K562 (cell line): ENCODE measurements around the gene CABP4. TPM values are rescaled to one million over a fixed set of nuclear protein-coding genes. Genes with fewer than 3 reads are reported as not detected.

Experiments
- ATAC-seq: fragments of 200-7000 bp; cut with Tn5 transposase; 3 replicates; pipeline ENCODE4 v1.9.1; 2020; ENCODE audit warnings: moderate library complexity
- BruUV-seq: library from RNA; stranded (reverse); fragments of 400-500 nt; replicated peaks from 2 replicates; lab custom pipeline; 2021; lab: Mats Ljungman, UMichigan
- CTCF ChIA-PET: fragments of 300-600 bp; formaldehyde crosslinking; extraction: SDS; loops from one replicate; lab custom pipeline; 2021; ENCODE audit warnings: low intra/inter-chr PET ratio; lab: Yijun Ruan, JAX
- POLR2A ChIA-PET: fragments of 300-600, 350-650 bp; sonication (Branson Sonifier 250); formaldehyde crosslinking; extraction: SDS; loops from one replicate; lab custom pipeline; 2021; ENCODE audit warnings: antibody characterized with exemption, inconsistent platforms; lab: Yijun Ruan, JAX
- DNase-seq, 4 experiments: peaks; one replicate each; pipeline versions ENCODE4 v3.0.0 to v3.0.0-alpha.2; 2011 to 2018; ENCODE audit warnings: low spot score in 3 of 4, mixed read lengths in 3 of 4; ENCODE audit errors: extremely low read depth in 1 of 4
- FAIRE-seq: peaks from 2 replicates; lab custom pipeline; 2011; peaks lifted over from hg19 to GRCh38; lab: Jason Lieb, UNC
- H2AFZ ChIP-seq: 2 replicates; pipeline ENCODE4 v1.6.0; 2011; ENCODE audit warnings: low read depth, low read length, control low read depth, inconsistent platforms
- H3K27ac ChIP-seq: fragments of 200-600 bp; 3 replicates; pipeline ENCODE4 v1.8.0; 2011; ENCODE audit warnings: low read depth, mild to moderate bottlenecking, control low read depth, inconsistent platforms, low read length, moderate library complexity, mixed read lengths; ENCODE audit errors: extremely low read depth
- H3K27me3 ChIP-seq, 2 experiments: fragments of 300-600 bp in 1 of 2; 2 replicates in 1 of 2; 3 replicates in 1 of 2; pipeline versions ENCODE4 v1.6.0 to v1.8.0; 2011; ENCODE audit warnings: inconsistent platforms in 2 of 2, low read length in 2 of 2, mild to moderate bottlenecking in 1 of 2, mixed read lengths in 1 of 2, moderate library complexity in 1 of 2; ENCODE audit not compliant: control insufficient read depth in 2 of 2, insufficient read depth in 2 of 2
- H3K36me3 ChIP-seq: fragments of 300-600 bp; 3 replicates; pipeline ENCODE4 v1.8.0; 2011; ENCODE audit warnings: mild to moderate bottlenecking, low read length, inconsistent platforms; ENCODE audit not compliant: control insufficient read depth, insufficient read depth
- H3K4me1 ChIP-seq, 2 experiments: fragments of 200-600 bp in 1 of 2; replicated peaks in 1 of 2; 2 replicates in 1 of 2; 3 replicates in 1 of 2; pipeline versions ENCODE4 v1.5.1 to v1.8.0; 2011; ENCODE audit warnings: inconsistent platforms in 2 of 2, low read length in 2 of 2, mild to moderate bottlenecking in 1 of 2, mixed read lengths in 1 of 2, moderate library complexity in 1 of 2; ENCODE audit not compliant: control insufficient read depth in 2 of 2, insufficient read depth in 2 of 2
- H3K4me2 ChIP-seq: 2 replicates; pipeline ENCODE4 v1.6.1; 2011; ENCODE audit warnings: low read length, control low read depth, inconsistent platforms, mixed read lengths; ENCODE audit not compliant: insufficient read depth
- H3K4me3 ChIP-seq: fragments of 200-600 bp; sonication (generic), shearing (Covaris generic); 2 replicates; pipeline ENCODE4 v1.5.1; 2016; ENCODE audit warnings: control low read depth, inconsistent platforms
- H3K79me2 ChIP-seq: fragments of 200-600 bp; 3 replicates; pipeline ENCODE4 v1.8.0; 2011; ENCODE audit warnings: low read length, inconsistent platforms; ENCODE audit not compliant: control insufficient read depth, insufficient read depth
- H3K9ac ChIP-seq, 2 experiments: 2 replicates each; pipeline versions ENCODE4 v1.6.0 to v1.6.1; 2011; ENCODE audit warnings: low read depth in 2 of 2, low read length in 2 of 2, control low read depth in 1 of 2, inconsistent platforms in 1 of 2, mild to moderate bottlenecking in 1 of 2, mixed read lengths in 1 of 2; ENCODE audit not compliant: insufficient read depth in 1 of 2
- H3K9me1 ChIP-seq: one replicate; pipeline ENCODE4 v1.6.0; 2011; ENCODE audit warnings: inconsistent platforms, mild to moderate bottlenecking, low read length, moderate library complexity; ENCODE audit not compliant: control insufficient read depth, insufficient read depth
- H3K9me3 ChIP-seq: replicated peaks from 2 replicates; pipeline ENCODE4 v1.5.1; 2011; ENCODE audit warnings: low read depth, low read length, inconsistent platforms; ENCODE audit not compliant: control insufficient read depth, insufficient read depth
- H4K20me1 ChIP-seq: replicated peaks from 2 replicates; pipeline ENCODE4 v1.6.1; 2011; ENCODE audit warnings: low read length, inconsistent platforms, mixed read lengths; ENCODE audit not compliant: control insufficient read depth, insufficient read depth
- CBFA2T3 ChIP-seq: fragments of 450-650 bp; IDR thresholded peaks from 2 replicates; pipeline ENCODE4 v1.6.1; 2017
- CHD1 ChIP-seq: fragments of 200-600 bp; sonication (generic); IDR thresholded peaks from one replicate; pipeline ENCODE4 v1.6.1; 2012; ENCODE audit warnings: mild to moderate bottlenecking, moderate library complexity, low read length, inconsistent platforms
- EP400 ChIP-seq: fragments of 450-650 bp; IDR thresholded peaks from 2 replicates; pipeline ENCODE4 v1.6.1; 2017; ENCODE audit warnings: antibody characterized with exemption, mild to moderate bottlenecking, moderate library complexity
- FOXJ3 ChIP-seq: sonication (generic); formaldehyde crosslinking; IDR thresholded peaks from 2 replicates; pipeline ENCODE4 v1.4.0; 2020; ENCODE audit warnings: mild to moderate bottlenecking, missing genetic modification reagents
- LCOR ChIP-seq: sonication (generic); formaldehyde crosslinking; IDR thresholded peaks from 2 replicates; pipeline ENCODE4 v1.8.0; 2022; ENCODE audit warnings: mild to moderate bottlenecking, missing genetic modification reagents
- MIER1 ChIP-seq: fragments of 450-650 bp; IDR thresholded peaks from 2 replicates; pipeline ENCODE4 v1.6.1; 2016; ENCODE audit warnings: antibody characterized with exemption, mild to moderate bottlenecking, low read depth
- POLR3A ChIP-seq: IDR thresholded peaks from 2 replicates; pipeline ENCODE4 v1.6.1; 2011; ENCODE audit warnings: borderline replicate concordance, mild to moderate bottlenecking, moderate library complexity; ENCODE audit not compliant: insufficient read length, insufficient read depth; ENCODE audit errors: extremely low read depth
- TSC22D4 ChIP-seq: fragments of 450-650 bp; IDR thresholded peaks from 2 replicates; pipeline ENCODE4 v1.6.1; 2016; ENCODE audit warnings: missing genetic modification characterization, missing biosample characterization, control low read depth
- WGBS: fragments of 100-300 bp; shearing (Covaris generic); methylation state at CpG from one replicate; pipeline ENCODE4 v1.1.6; 2016; ENCODE audit warnings: low coverage, mixed read lengths; ENCODE audit not compliant: insufficient coverage; ENCODE audit errors: missing lambda C conversion rate; 5-methylcytosine and 5-hydroxymethylcytosine counted together
- in situ Hi-C: fragments of 300-500 bp; cut with MboI; formaldehyde crosslinking; loops from 4 replicates; pipeline ENCODE4 v1.15.0; 2018; ENCODE audit warnings: inconsistent platforms, mixed read lengths
- intact Hi-C: fragments of 100-400 bp; cut with micrococcal nuclease; formaldehyde crosslinking; loops from 2 replicates; pipeline ENCODE4 v1.14.2; 2022
- polyA plus RNA-seq, 8 experiments: library from polyadenylated mRNA; depleted of rRNA in 4 of 8; stranded (reverse) in 5 of 8; unstranded in 3 of 8; fragments of >200 nt; fragmentation: Nextera tagmentation in 2 of 8; fragmentation: Illumina TruSeq in 1 of 8; extraction: Ambion mirVana in 2 of 8; extraction: Trizol in 1 of 8; gene quantifications; 2 replicates each; pipeline versions ENCODE4 v1.2.1 to v1.2.3, GENCODE V29; 2011 to 2014; ENCODE audit warnings: inconsistent platforms in 1 of 8, missing spikeins in 1 of 8
- total RNA-seq, 7 experiments: library from RNA; depleted of rRNA in 6 of 7; stranded (reverse); fragments of >200 nt in 6 of 7; fragmentation: Illumina TruSeq in 2 of 7; extraction: Trizol in 2 of 7; gene quantifications; 2 replicates each; pipeline versions ENCODE4 v1.2.1 to v1.2.3, GENCODE V29; 2011 to 2021; ENCODE audit warnings: low replicate concordance in 1 of 7
- TF ChIP-seq, protein P1 (sequence below): sonication (generic); formaldehyde crosslinking; IDR thresholded peaks from 2 replicates; pipeline ENCODE4 v1.8.0; 2023; ENCODE audit warnings: missing genetic modification reagents, mild to moderate bottlenecking, borderline replicate concordance
- TF ChIP-seq, protein P2 (sequence below), 2 experiments: fragments of 450-650 bp; IDR thresholded peaks; 2 replicates each; pipeline ENCODE4 v1.6.1; 2018; ENCODE audit warnings: mild to moderate bottlenecking in 2 of 2, low read depth in 1 of 2; ENCODE audit not compliant: partially characterized antibody in 2 of 2

The CABP4 gene
- total and polyA plus RNA-seq, 9 of the 15 experiments (the other 6 are each of a cell fraction or from before 2014, with no cell fraction given): 0.11 TPM; not detected in 8

DNA sequence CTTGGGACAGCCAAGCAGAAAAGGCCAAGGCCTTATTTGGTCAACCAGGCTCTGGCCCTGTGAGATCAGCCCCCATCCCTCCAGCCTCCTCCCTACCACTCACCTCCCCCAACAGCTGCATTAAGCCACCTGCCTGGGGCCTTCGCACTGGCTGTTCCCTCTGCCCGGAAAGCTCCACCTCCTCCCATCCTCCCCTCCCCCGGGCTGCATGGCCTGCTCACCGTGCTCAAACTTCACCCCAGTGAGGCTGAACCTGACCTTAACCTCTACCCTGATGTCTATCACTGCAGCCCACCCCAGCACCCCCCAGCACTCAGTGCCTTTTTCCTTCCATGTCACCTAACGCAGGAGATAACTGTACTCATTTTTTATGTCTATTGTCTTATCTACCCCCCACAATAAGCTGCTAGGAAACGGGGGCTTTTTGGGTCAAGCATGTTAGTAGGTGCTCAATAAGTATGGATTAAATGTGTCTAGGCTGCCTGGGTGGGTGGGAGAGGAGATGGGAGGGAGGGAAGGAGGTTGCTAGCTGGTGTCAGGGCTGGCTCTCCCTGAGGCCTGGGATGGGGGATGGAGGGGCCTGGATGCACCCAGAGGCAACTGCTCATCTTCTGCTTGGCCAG, 18.6 kb upstream of the CABP4 start:
- peaks cover 16 to 87% of the 10 kb centered on the region in 2 experiments for H3K4me1 ChIP-seq
- 12% methylated on average over 6 of the region's 6 CpGs for WGBS
- peaks cover 4% of the 10 kb centered on the region for H3K9me1 ChIP-seq
- ATAC-seq (peak; percentile 79), DNase-seq (peak; percentile 54 to 85 (median 69)), FAIRE-seq (peak; percentile 87)
- intact Hi-C loops (no loop called here), in situ Hi-C loops (no loop called here)
- no peaks in the 10 kb centered on the region for H3K9me3 ChIP-seq
- CTCF ChIA-PET: no interaction called here
- peak overlapping the region; percentile 1; the same call in 1 of the 2 replicates for H3K4me2 ChIP-seq
- POLR2A ChIA-PET: interaction anchor here (0.7 to 3.0 kb wide), 6 partner anchors 7 to 125 kb away, joined by 3 to 21 read pairs (median 4); partner anchors contain the start of gene RPS6KB2
- peak overlapping the region; percentile 53 to 87 for H3K9ac ChIP-seq
- peak overlapping the region; percentile 86 for H3K27ac ChIP-seq
- no peaks in the 10 kb centered on the region; the same call in 2 of the 3 replicates for H3K79me2 ChIP-seq
- no peak overlapping the region for H2AFZ ChIP-seq
- no peaks in the 10 kb centered on the region for H4K20me1 ChIP-seq
- no peaks in the 10 kb centered on the region for H3K27me3 ChIP-seq
- peaks cover 89% of the 10 kb centered on the region; the same call in 2 of the 3 replicates for H3K36me3 ChIP-seq
- BruUV-seq: no TSS peak
- H3K4me3 ChIP-seq: no peak overlapping the region
- TF ChIP-seq MIER1 (0 out of 2 replicates have a peak, but pooled peaks have one; percentile 51), FOXJ3 (no peak), CHD1 (no peak), POLR3A (no peak), LCOR (CRISPR knock-in tag) (peak; percentile 74), TSC22D4 (no peak), CBFA2T3 (peak; percentile 71), EP400 (no peak; the same call in 1 of the 2 replicates)
- TF ChIP-seq, protein P1, sequence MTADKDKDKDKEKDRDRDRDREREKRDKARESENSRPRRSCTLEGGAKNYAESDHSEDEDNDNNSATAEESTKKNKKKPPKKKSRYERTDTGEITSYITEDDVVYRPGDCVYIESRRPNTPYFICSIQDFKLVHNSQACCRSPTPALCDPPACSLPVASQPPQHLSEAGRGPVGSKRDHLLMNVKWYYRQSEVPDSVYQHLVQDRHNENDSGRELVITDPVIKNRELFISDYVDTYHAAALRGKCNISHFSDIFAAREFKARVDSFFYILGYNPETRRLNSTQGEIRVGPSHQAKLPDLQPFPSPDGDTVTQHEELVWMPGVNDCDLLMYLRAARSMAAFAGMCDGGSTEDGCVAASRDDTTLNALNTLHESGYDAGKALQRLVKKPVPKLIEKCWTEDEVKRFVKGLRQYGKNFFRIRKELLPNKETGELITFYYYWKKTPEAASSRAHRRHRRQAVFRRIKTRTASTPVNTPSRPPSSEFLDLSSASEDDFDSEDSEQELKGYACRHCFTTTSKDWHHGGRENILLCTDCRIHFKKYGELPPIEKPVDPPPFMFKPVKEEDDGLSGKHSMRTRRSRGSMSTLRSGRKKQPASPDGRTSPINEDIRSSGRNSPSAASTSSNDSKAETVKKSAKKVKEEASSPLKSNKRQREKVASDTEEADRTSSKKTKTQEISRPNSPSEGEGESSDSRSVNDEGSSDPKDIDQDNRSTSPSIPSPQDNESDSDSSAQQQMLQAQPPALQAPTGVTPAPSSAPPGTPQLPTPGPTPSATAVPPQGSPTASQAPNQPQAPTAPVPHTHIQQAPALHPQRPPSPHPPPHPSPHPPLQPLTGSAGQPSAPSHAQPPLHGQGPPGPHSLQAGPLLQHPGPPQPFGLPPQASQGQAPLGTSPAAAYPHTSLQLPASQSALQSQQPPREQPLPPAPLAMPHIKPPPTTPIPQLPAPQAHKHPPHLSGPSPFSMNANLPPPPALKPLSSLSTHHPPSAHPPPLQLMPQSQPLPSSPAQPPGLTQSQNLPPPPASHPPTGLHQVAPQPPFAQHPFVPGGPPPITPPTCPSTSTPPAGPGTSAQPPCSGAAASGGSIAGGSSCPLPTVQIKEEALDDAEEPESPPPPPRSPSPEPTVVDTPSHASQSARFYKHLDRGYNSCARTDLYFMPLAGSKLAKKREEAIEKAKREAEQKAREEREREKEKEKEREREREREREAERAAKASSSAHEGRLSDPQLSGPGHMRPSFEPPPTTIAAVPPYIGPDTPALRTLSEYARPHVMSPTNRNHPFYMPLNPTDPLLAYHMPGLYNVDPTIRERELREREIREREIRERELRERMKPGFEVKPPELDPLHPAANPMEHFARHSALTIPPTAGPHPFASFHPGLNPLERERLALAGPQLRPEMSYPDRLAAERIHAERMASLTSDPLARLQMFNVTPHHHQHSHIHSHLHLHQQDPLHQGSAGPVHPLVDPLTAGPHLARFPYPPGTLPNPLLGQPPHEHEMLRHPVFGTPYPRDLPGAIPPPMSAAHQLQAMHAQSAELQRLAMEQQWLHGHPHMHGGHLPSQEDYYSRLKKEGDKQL (CRISPR knock-in tag): no peak
- TF ChIP-seq, protein P2, sequence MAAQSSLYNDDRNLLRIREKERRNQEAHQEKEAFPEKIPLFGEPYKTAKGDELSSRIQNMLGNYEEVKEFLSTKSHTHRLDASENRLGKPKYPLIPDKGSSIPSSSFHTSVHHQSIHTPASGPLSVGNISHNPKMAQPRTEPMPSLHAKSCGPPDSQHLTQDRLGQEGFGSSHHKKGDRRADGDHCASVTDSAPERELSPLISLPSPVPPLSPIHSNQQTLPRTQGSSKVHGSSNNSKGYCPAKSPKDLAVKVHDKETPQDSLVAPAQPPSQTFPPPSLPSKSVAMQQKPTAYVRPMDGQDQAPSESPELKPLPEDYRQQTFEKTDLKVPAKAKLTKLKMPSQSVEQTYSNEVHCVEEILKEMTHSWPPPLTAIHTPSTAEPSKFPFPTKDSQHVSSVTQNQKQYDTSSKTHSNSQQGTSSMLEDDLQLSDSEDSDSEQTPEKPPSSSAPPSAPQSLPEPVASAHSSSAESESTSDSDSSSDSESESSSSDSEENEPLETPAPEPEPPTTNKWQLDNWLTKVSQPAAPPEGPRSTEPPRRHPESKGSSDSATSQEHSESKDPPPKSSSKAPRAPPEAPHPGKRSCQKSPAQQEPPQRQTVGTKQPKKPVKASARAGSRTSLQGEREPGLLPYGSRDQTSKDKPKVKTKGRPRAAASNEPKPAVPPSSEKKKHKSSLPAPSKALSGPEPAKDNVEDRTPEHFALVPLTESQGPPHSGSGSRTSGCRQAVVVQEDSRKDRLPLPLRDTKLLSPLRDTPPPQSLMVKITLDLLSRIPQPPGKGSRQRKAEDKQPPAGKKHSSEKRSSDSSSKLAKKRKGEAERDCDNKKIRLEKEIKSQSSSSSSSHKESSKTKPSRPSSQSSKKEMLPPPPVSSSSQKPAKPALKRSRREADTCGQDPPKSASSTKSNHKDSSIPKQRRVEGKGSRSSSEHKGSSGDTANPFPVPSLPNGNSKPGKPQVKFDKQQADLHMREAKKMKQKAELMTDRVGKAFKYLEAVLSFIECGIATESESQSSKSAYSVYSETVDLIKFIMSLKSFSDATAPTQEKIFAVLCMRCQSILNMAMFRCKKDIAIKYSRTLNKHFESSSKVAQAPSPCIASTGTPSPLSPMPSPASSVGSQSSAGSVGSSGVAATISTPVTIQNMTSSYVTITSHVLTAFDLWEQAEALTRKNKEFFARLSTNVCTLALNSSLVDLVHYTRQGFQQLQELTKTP (IDR thresholded peaks at IDR 0.05; ENCODE audit: low read depth in 1 of 2, partially characterized antibody in 2 of 2): peak in 1 of 2 experiments; percentile 50
